ENCODE data around the gene FTSJ1. TPM values are rescaled to one million over a fixed set of nuclear protein-coding genes. Genes with fewer than 3 reads are reported as not detected.

FTSJ1 gene
- total and polyA plus RNA-seq, 2 of the 8 experiments (the other 6 are each of a cell fraction or from before 2014, with no cell fraction given), result 62.4 to 80.4 TPM

DNA sequence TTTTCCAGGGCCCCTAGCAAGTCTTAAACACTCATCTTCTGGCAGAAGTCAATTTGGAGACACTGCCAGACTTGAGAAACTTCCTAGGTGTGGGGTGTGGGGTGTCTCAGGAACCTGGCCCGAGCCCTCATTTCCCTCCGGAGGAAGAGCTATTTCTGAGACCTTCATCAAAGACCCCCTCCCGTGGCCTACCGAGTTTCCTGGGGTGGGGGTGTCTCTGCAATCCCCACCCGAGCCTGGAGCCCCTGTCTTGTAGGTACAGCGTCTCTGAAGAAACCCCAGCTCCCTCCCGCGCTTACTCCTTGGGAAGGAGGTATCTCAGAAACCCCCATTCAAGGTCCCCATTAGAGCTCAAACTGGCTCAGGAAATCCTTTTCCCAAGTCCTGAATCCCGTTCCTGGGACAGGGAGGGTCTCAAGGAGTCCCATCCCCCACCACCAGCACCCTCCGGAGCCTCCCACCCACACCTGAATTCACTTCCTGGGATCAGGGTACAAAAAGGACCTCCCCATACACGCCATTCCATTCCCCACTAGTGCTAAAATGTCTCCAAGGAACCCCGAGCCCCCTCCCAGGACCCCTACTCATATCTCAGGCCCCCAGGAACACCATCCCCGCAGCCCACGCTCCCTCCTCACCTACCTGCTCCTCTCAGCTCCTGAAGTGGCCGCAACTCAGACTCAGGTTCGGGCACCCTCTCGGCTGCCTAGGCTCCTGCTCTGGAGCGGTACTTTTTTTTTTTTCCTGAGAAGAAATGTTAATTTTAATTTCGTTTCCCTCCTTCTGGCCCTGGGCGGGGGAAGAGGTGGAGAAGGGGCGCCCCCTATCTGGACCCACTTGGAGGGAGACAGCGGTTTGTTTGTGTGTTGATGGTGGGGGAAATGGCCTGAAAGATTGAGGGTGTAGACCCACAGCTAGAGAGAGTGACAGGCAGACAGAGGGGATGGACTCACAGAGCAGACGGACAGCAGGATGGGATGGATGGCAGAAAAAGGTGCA lies 7.0 kb upstream of the FTSJ1 start:
- Histone ChIP-seq H3K4me3 (ENCODE audit: extremely low read depth in 1 of 4, insufficient read depth in 2 of 4, low read depth in 3 of 4, low read length in 4 of 4) (peak overlapping the region; percentile 51 to 90 (median 70)), H3K4ac (replicated peaks; ENCODE audit: insufficient read length, low read depth, low read length) (no peak overlapping the region)

More for the DNA sequence above, 7.0 kb upstream of the FTSJ1 start:
- no peak for FAIRE-seq
- Histone ChIP-seq H3K14ac (ENCODE audit: insufficient read length) (no peak overlapping the region), H3K9me3 (ENCODE audit: insufficient read depth in 2 of 2, low read depth in 1 of 2, low read length in 1 of 2) (no peaks in the 10 kb centered on the region), H4K91ac (replicated peaks; ENCODE audit: insufficient read length, low read length) (peak overlapping the region; percentile 15), H3K4me1 (replicated peaks in 1 of 4; ENCODE audit: control insufficient read depth in 3 of 4, insufficient read depth in 4 of 4, low read length in 3 of 4) (peaks cover 10 to 20% (median 14%) of the 10 kb centered on the region in 4 experiments), H2AK5ac (ENCODE audit: low read depth, low read length) (no peak overlapping the region), H4K8ac (ENCODE audit: extremely low read depth, insufficient read depth, low read length) (no peak overlapping the region), H4K20me1 (replicated peaks in 1 of 2; ENCODE audit: control insufficient read depth in 1 of 2, insufficient read depth in 2 of 2, low read length in 2 of 2) (no peaks in the 10 kb centered on the region), H2AFZ (ENCODE audit: low read length) (0 out of 2 replicates have a peak overlapping the region, but pooled peaks have one; percentile 59), H2BK120ac (replicated peaks; ENCODE audit: low read depth, low read length) (no peak overlapping the region), H3K9ac (replicated peaks in 1 of 4; ENCODE audit: extremely low read depth in 1 of 4, low read depth in 3 of 4, low read length in 3 of 4) (peak overlapping the region in 3 of 4 experiments; percentile 20 to 57 (median 37); a peak in 5 of 7 replicates), H3K56ac (replicated peaks; ENCODE audit: insufficient read length, low read depth, low read length) (no peak overlapping the region), H3K27ac (ENCODE audit: low read depth, low read length) (no peak overlapping the region), H3K4me2 (ENCODE audit: insufficient read depth in 1 of 2, low read depth in 2 of 2, low read length in 2 of 2) (peak overlapping the region; percentile 68 to 90), H2BK20ac (ENCODE audit: low read length) (no peak overlapping the region), H2BK5ac (ENCODE audit: low read depth, low read length) (no peak overlapping the region; the same call in 1 of the 2 replicates), H2BK15ac (ENCODE audit: low read length) (no peak overlapping the region), H3K79me2 (ENCODE audit: control insufficient read depth in 1 of 2, insufficient read depth in 2 of 2, low read length in 2 of 2) (peaks cover 0 to 8% of the 10 kb centered on the region in 2 experiments; a peak in 1 of 4 replicates), H3K79me1 (ENCODE audit: low read depth, low read length) (0 out of 2 replicates have a peak, but pooled peaks cover 2% of the 10 kb centered on the region), H3K23ac (ENCODE audit: insufficient read length) (no peak overlapping the region), H3K23me2 (ENCODE audit: low read depth, low read length) (no peaks in the 10 kb centered on the region), H3K18ac (ENCODE audit: extremely low read depth, low read length) (no peak overlapping the region; the same call in 1 of the 2 replicates), H2BK12ac (ENCODE audit: low read depth, low read length) (no peak overlapping the region), H3K36me3 (ENCODE audit: control insufficient read depth in 2 of 4, insufficient read depth in 4 of 4, low read length in 3 of 4) (peaks cover 0 to 3% (median 0%) of the 10 kb centered on the region in 4 experiments; a peak in 2 of 8 replicates), H3K27me3 (replicated peaks in 1 of 4; ENCODE audit: control insufficient read depth in 3 of 4, extremely low read depth in 1 of 4, insufficient read depth in 3 of 4, low read length in 3 of 4) (no peaks in the 10 kb centered on the region), H4K5ac (ENCODE audit: insufficient read length, low read depth, low read length) (peak overlapping the region; percentile 22)
- TF ChIP-seq KDM4A (IDR thresholded peaks at IDR 0.05; ENCODE audit: low read depth, low read length, severe bottlenecking) (no peak), RAD21 (IDR thresholded peaks at IDR 0.05 in 1 of 2, conservative IDR thresholded peaks at IDR 0.05 in 1 of 2; ENCODE audit: low read depth in 2 of 2, low read length in 2 of 2) (peak; percentile 49 to 50; a peak in 3 of 4 replicates), SP4 (IDR thresholded peaks at IDR 0.05; ENCODE audit: low read length) (no peak), SIN3A (conservative IDR thresholded peaks at IDR 0.05 in 1 of 2, IDR thresholded peaks at IDR 0.05 in 1 of 2; ENCODE audit: low read depth in 1 of 2, low read length in 2 of 2) (0 out of 4 replicates have a peak, but pooled peaks of 1 of the 2 experiments have one; percentile 41)
- TF ChIP-seq, protein P1, sequence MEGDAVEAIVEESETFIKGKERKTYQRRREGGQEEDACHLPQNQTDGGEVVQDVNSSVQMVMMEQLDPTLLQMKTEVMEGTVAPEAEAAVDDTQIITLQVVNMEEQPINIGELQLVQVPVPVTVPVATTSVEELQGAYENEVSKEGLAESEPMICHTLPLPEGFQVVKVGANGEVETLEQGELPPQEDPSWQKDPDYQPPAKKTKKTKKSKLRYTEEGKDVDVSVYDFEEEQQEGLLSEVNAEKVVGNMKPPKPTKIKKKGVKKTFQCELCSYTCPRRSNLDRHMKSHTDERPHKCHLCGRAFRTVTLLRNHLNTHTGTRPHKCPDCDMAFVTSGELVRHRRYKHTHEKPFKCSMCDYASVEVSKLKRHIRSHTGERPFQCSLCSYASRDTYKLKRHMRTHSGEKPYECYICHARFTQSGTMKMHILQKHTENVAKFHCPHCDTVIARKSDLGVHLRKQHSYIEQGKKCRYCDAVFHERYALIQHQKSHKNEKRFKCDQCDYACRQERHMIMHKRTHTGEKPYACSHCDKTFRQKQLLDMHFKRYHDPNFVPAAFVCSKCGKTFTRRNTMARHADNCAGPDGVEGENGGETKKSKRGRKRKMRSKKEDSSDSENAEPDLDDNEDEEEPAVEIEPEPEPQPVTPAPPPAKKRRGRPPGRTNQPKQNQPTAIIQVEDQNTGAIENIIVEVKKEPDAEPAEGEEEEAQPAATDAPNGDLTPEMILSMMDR (IDR thresholded peaks at IDR 0.05; ENCODE audit: control extremely low read depth in 1 of 3, insufficient read depth in 1 of 3, low read depth in 1 of 3, low read length in 3 of 3), result peak in 2 of 3 experiments; percentile 27 to 39; a peak in 3 of 4 replicates
- peak in 1 of 2 experiments; percentile 61 for DNase-seq (ENCODE audit: low read depth in 1 of 2, low spot score in 2 of 2)
- ChIA-PET CTCF (ENCODE audit: partially characterized antibody) (interaction anchor here (0.6 to 6.2 kb wide), 8 partner anchors 12 to 1991 kb away, joined by 3 to 32 read pairs (median 4); partner anchors contain the start of gene ZNF81), POLR2A (ENCODE audit: partially characterized antibody) (no interaction called here)
- 1% methylated on average over 9 of the region's 23 CpGs; no CpG with 5 or more reads in 1 of the 2 experiments for WGBS, 2 experiments (ENCODE audit: extremely low coverage in 1 of 2, insufficient coverage in 1 of 2, insufficient read length in 1 of 2, insufficient replicate concordance in 2 of 2, low coverage in 1 of 2, low lambda C conversion rate in 2 of 2, missing lambda C conversion rate in 1 of 2)

Data from H1 (cell line).